OCI-LY1 (cell line): ENCODE data around the gene SDR42E1.

Experiments used
- EZH2 ChIP-seq: fragments of 200-600 bp; sonication (generic), shearing (Covaris generic); IDR thresholded peaks from 2 replicates; pipeline ENCODE4 v1.8.0; 2017; ENCODE audit warnings: borderline replicate concordance, mixed run types, mild to moderate bottlenecking, antibody characterized with exemption, low read length, moderate library complexity, mixed read lengths
- TF ChIP-seq, protein P1 (sequence below): fragments of 200-600 bp; sonication (generic), shearing (Covaris generic); IDR thresholded peaks from 2 replicates; pipeline ENCODE4 v1.5.1; 2017; ENCODE audit warnings: mild to moderate bottlenecking, antibody characterized with exemption, low read length, moderate library complexity, mixed read lengths

- TF ChIP-seq, protein P1, sequence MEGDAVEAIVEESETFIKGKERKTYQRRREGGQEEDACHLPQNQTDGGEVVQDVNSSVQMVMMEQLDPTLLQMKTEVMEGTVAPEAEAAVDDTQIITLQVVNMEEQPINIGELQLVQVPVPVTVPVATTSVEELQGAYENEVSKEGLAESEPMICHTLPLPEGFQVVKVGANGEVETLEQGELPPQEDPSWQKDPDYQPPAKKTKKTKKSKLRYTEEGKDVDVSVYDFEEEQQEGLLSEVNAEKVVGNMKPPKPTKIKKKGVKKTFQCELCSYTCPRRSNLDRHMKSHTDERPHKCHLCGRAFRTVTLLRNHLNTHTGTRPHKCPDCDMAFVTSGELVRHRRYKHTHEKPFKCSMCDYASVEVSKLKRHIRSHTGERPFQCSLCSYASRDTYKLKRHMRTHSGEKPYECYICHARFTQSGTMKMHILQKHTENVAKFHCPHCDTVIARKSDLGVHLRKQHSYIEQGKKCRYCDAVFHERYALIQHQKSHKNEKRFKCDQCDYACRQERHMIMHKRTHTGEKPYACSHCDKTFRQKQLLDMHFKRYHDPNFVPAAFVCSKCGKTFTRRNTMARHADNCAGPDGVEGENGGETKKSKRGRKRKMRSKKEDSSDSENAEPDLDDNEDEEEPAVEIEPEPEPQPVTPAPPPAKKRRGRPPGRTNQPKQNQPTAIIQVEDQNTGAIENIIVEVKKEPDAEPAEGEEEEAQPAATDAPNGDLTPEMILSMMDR: no peak
- no peak for TF ChIP-seq EZH2
Measured at GRCh38 chr16:82046541-82046940, 35.3 kb upstream of the SDR42E1 start.
